ENCODE measurements around the gene SCN9A.

DNA sequence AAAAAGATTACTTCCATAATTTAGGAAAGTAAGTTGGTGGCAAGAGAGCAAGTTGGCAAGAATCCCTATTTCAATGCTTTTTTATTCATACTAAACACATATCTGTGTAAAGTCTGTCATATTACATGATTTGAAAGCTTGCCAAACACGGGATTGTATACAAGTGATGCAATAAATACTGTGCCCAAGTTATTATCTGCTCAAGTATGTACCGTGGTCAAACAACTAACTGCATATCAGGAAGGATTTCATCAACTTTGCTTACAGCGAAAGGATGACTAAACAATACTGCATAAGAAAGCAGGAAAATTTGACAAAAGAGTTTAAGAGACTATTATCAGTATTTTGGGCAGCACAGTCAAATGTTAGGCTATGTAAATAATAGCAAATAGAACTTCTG is 178.3 kb downstream of the SCN9A start:
- TF ChIP-seq, protein P1, sequence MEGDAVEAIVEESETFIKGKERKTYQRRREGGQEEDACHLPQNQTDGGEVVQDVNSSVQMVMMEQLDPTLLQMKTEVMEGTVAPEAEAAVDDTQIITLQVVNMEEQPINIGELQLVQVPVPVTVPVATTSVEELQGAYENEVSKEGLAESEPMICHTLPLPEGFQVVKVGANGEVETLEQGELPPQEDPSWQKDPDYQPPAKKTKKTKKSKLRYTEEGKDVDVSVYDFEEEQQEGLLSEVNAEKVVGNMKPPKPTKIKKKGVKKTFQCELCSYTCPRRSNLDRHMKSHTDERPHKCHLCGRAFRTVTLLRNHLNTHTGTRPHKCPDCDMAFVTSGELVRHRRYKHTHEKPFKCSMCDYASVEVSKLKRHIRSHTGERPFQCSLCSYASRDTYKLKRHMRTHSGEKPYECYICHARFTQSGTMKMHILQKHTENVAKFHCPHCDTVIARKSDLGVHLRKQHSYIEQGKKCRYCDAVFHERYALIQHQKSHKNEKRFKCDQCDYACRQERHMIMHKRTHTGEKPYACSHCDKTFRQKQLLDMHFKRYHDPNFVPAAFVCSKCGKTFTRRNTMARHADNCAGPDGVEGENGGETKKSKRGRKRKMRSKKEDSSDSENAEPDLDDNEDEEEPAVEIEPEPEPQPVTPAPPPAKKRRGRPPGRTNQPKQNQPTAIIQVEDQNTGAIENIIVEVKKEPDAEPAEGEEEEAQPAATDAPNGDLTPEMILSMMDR (IDR thresholded peaks at IDR 0.05; ENCODE audit: low read length): no peak
- TF ChIP-seq EZH2phosphoT487 (IDR thresholded peaks at IDR 0.05; ENCODE audit: low read length): no peak

Measured in MM.1S (cell line).